ENCODE results near the gene TBC1D3B. TPM values are rescaled to one million over a fixed set of nuclear protein-coding genes. Genes with fewer than 3 reads are reported as not detected.
"Not testable (repeated sequence)": the region's sequence is repeated elsewhere in the genome, so short reads cannot be mapped to it uniquely, and the experiment has no call there.

Gene TBC1D3B
- total RNA-seq, 3 donors from 2014 or later (not counting 1 experiment from before 2014, with no cell fraction given) = 4.3 to 10.7 (median 8.2) TPM

GRCh38 chr17:36210439-36211211 lies 34.2 kb upstream of the TBC1D3B start, which contains the start of gene CCL4L2:
Gene CCL4L2 (plus strand): TSS chr17:36211063.
- DNase-seq = peak; percentile 59 to 61
- H3K27ac ChIP-seq (ENCODE audit: low read length) = peak within 1 kb of the TSS; percentile 63
- H3K9me3 Mint-ChIP-seq; H3K4me3 ChIP-seq (ENCODE audit: low read length); H3K36me3 Mint-ChIP-seq; H3K27me3 Mint-ChIP-seq (ENCODE audit: low read depth in 2 of 2); H3K27me3 ChIP-seq (ENCODE audit: control insufficient read depth, insufficient read depth, low read length); H3K9me3 ChIP-seq (ENCODE audit: control insufficient read depth, insufficient read depth, low read length); H3K36me3 ChIP-seq (ENCODE audit: control insufficient read depth, insufficient read depth, low read length): not testable (repeated sequence)
- peaks cover 75% of the 10 kb centered on the region for H3K4me1 ChIP-seq (ENCODE audit: control insufficient read depth, insufficient read depth, low read length)
- Mint-ChIP-seq H3K27ac (peak within 1 kb of the TSS; percentile 87 to 91), H3K4me1 (peaks cover 82% of the 10 kb centered on the region in 2 donors), H3K4me3 (peak within 1 kb of the TSS; percentile 78)
- ATAC-seq = peak; percentile 54 to 79 (median 78)
- intact Hi-C loops (cut with micrococcal nuclease) = loop anchor here (1.0 to 5.0 kb wide), 2 partner anchors 14 to 318 kb away; partner anchors contain the start of genes CCL3L1 and CCL3L3
- WGBS (ENCODE audit: insufficient coverage) = 26% methylated on average over 5 of the region's 7 CpGs

GRCh38 chr17:36209575-36209974 lies 33.1 kb upstream of the TBC1D3B start:
- Histone ChIP-seq H3K4me3 (ENCODE audit: low read length) (no peak overlapping the region), H3K9me3 (ENCODE audit: control insufficient read depth, insufficient read depth, low read length) (no peaks in the 10 kb centered on the region), H3K36me3 (ENCODE audit: control insufficient read depth, insufficient read depth, low read length) (no peaks in the 10 kb centered on the region), H3K4me1 (ENCODE audit: control insufficient read depth, insufficient read depth, low read length) (peaks cover 72% of the 10 kb centered on the region), H3K27ac (ENCODE audit: low read length) (no peak overlapping the region), H3K27me3 (ENCODE audit: control insufficient read depth, insufficient read depth, low read length) (peaks cover 5% of the 10 kb centered on the region)
- ATAC-seq (no peak), DNase-seq (no peak)
- TF ChIP-seq CTCF (IDR thresholded peaks at IDR 0.05) = no peak
- Mint-ChIP-seq H3K27me3 (ENCODE audit: low read depth in 2 of 2) (peaks cover 0 to 2% of the 10 kb centered on the region in 2 donors), H3K4me3 (no peak overlapping the region), H3K27ac (peak overlapping the region; percentile 87 to 91), H3K36me3 (no peaks in the 10 kb centered on the region), H3K4me1 (peaks cover 74 to 77% of the 10 kb centered on the region in 2 donors), H3K9me3 (no peaks in the 10 kb centered on the region)
- intact Hi-C loops (cut with micrococcal nuclease) = no loop called here

GRCh38 chr17:36207383-36207782 lies 30.9 kb upstream of the TBC1D3B start:
- 94% methylated on average over 4 of the region's 6 CpGs for WGBS (ENCODE audit: insufficient coverage)
- H3K27me3 ChIP-seq (ENCODE audit: control insufficient read depth, insufficient read depth, low read length); H3K36me3 ChIP-seq (ENCODE audit: control insufficient read depth, insufficient read depth, low read length); H3K27ac ChIP-seq (ENCODE audit: low read length); H3K27me3 Mint-ChIP-seq (ENCODE audit: low read depth in 2 of 2); ATAC-seq; H3K4me3 ChIP-seq (ENCODE audit: low read length); intact Hi-C loops (cut with micrococcal nuclease); H3K4me3 Mint-ChIP-seq; H3K9me3 Mint-ChIP-seq; H3K9me3 ChIP-seq (ENCODE audit: control insufficient read depth, insufficient read depth, low read length); H3K27ac Mint-ChIP-seq; DNase-seq; H3K36me3 Mint-ChIP-seq: not testable (repeated sequence)
- peaks cover 57 to 68% of the 10 kb centered on the region in 2 donors for H3K4me1 Mint-ChIP-seq
- peaks cover 60% of the 10 kb centered on the region for H3K4me1 ChIP-seq (ENCODE audit: control insufficient read depth, insufficient read depth, low read length)

- intact Hi-C loops (cut with micrococcal nuclease); H3K36me3 Mint-ChIP-seq; H3K36me3 ChIP-seq (ENCODE audit: control insufficient read depth, insufficient read depth, low read length); H3K4me3 ChIP-seq (ENCODE audit: low read length); DNase-seq; ATAC-seq; H3K27me3 Mint-ChIP-seq (ENCODE audit: low read depth in 2 of 2); H3K4me3 Mint-ChIP-seq; H3K27me3 ChIP-seq (ENCODE audit: control insufficient read depth, insufficient read depth, low read length); H3K27ac ChIP-seq (ENCODE audit: low read length); H3K9me3 Mint-ChIP-seq; H3K9me3 ChIP-seq (ENCODE audit: control insufficient read depth, insufficient read depth, low read length): not testable (repeated sequence)
- no CpG with 5 or more reads among the region's 1 CpG for WGBS (ENCODE audit: insufficient coverage)
- H3K4me1 ChIP-seq (ENCODE audit: control insufficient read depth, insufficient read depth, low read length) = peaks cover 60% of the 10 kb centered on the region
- H3K4me1 Mint-ChIP-seq = peaks cover 57 to 68% of the 10 kb centered on the region in 2 donors
- peak overlapping the region in 1 of 2 donors; percentile 6 for H3K27ac Mint-ChIP-seq
Measured at GRCh38 chr17:36206486-36206821, 30.0 kb upstream of the TBC1D3B start.

Measured in natural killer cell (primary cell).